HepG2 (cell line): ENCODE results near the gene TMEM170B. TPM values are rescaled to one million over a fixed set of nuclear protein-coding genes. Genes with fewer than 3 reads are reported as not detected.

Source experiments
- ATAC-seq: fragments of 200-7000 bp; cut with Tn5 transposase; 3 replicates; pipeline ENCODE4 v1.9.1; 2020; ENCODE audit warnings: mild to moderate bottlenecking, moderate library complexity
- BruUV-seq: library from RNA; stranded (reverse); fragments of 400-500 nt; replicated peaks from 2 replicates; lab custom pipeline; 2021; lab: Mats Ljungman, UMichigan
- CTCF ChIA-PET: fragments of 300-600 bp; formaldehyde crosslinking; extraction: SDS; loops from one replicate; lab custom pipeline; 2021; ENCODE audit warnings: low total read pairs, inconsistent platforms, low intra/inter-chr PET ratio; lab: Yijun Ruan, JAX
- POLR2A ChIA-PET: fragments of 350-600 bp; sonication (Branson Sonifier 250); formaldehyde crosslinking; loops from one replicate; lab custom pipeline; 2020; ENCODE audit warnings: antibody characterized with exemption, inconsistent platforms; lab: Yijun Ruan, JAX
- DNase-seq: peaks from one replicate; pipeline ENCODE4 v3.0.0-alpha.2; 2015; ENCODE audit warnings: low spot score
- FAIRE-seq: peaks from 3 replicates; lab custom pipeline; 2011; peaks lifted over from hg19 to GRCh38; lab: Jason Lieb, UNC
- H2AFZ ChIP-seq: one replicate; pipeline ENCODE4 v1.6.1; 2011; ENCODE audit warnings: low read length, inconsistent platforms
- H3K27ac ChIP-seq: fragments of 300-600 bp; 3 replicates; pipeline ENCODE4 v1.8.0; 2011; ENCODE audit warnings: mixed run types, mild to moderate bottlenecking, mixed read lengths, low read length, inconsistent platforms; ENCODE audit not compliant: insufficient read depth; ENCODE audit errors: extremely low read length
- H3K27me3 ChIP-seq, 2 experiments: fragments of 200-600 bp in 1 of 2; 2 replicates in 1 of 2; 3 replicates in 1 of 2; pipeline versions ENCODE4 v1.6.0 to v1.8.0; 2011; ENCODE audit warnings: low read length in 2 of 2, mild to moderate bottlenecking in 2 of 2, moderate library complexity in 2 of 2, inconsistent platforms in 1 of 2; ENCODE audit not compliant: insufficient read depth in 2 of 2, control insufficient read depth in 1 of 2
- H3K36me3 ChIP-seq, 2 experiments: fragments of 200-600 bp in 1 of 2; replicated peaks in 1 of 2; 2 replicates in 1 of 2; 3 replicates in 1 of 2; pipeline versions ENCODE4 v1.5.1 to v1.8.0; 2011; ENCODE audit warnings: low read length in 2 of 2, inconsistent platforms in 1 of 2; ENCODE audit not compliant: insufficient read depth in 2 of 2, control insufficient read depth in 1 of 2
- H3K4me1 ChIP-seq: 2 replicates; pipeline ENCODE4 v1.5.1; 2012; ENCODE audit warnings: low read length, inconsistent platforms; ENCODE audit not compliant: insufficient read depth
- H3K4me2 ChIP-seq: 2 replicates; pipeline ENCODE4 v1.6.0; 2011; ENCODE audit warnings: low read depth, low read length, inconsistent platforms
- H3K4me3 ChIP-seq, 3 experiments: fragments of 200-600 bp in 1 of 3; sonication (generic), shearing (Covaris generic) in 1 of 3; replicated peaks in 1 of 3; 2 replicates each; pipeline ENCODE4 v1.5.1; 2011 to 2016; ENCODE audit warnings: low read length in 3 of 3, inconsistent platforms in 2 of 3, low read depth in 2 of 3, mild to moderate bottlenecking in 2 of 3, control low read depth in 1 of 3, mixed read lengths in 1 of 3; ENCODE audit not compliant: insufficient read depth in 1 of 3
- H3K79me2 ChIP-seq: one replicate; pipeline ENCODE4 v1.6.1; 2011; ENCODE audit warnings: low read length, inconsistent platforms; ENCODE audit not compliant: insufficient read depth
- H3K9ac ChIP-seq: 2 replicates; pipeline ENCODE4 v1.6.0; 2011; ENCODE audit warnings: mild to moderate bottlenecking, low read depth, low read length, inconsistent platforms; ENCODE audit not compliant: insufficient read depth
- H3K9me3 ChIP-seq: 2 replicates; pipeline ENCODE4 v1.5.1; 2012; ENCODE audit warnings: mild to moderate bottlenecking, low read length
- H4K20me1 ChIP-seq: 2 replicates; pipeline ENCODE4 v1.6.0; 2011; ENCODE audit warnings: inconsistent platforms, mild to moderate bottlenecking, low read length, moderate library complexity; ENCODE audit not compliant: insufficient read depth
- ADNP ChIP-seq: sonication (generic); formaldehyde crosslinking; IDR thresholded peaks from 2 replicates; pipeline ENCODE4 v1.4.0; 2020; ENCODE audit warnings: missing genetic modification reagents
- ATM ChIP-seq: fragments of 450-650 bp; IDR thresholded peaks from 2 replicates; pipeline ENCODE4 v1.7.1; 2017; ENCODE audit warnings: mild to moderate bottlenecking, borderline replicate concordance
- EP300 ChIP-seq, 3 experiments: sonication (generic) in 1 of 3; formaldehyde crosslinking in 1 of 3; IDR thresholded peaks; 2 replicates each; pipeline versions ENCODE4 v1.5.1 to v1.6.1; 2011 to 2020; ENCODE audit warnings: low read depth in 2 of 3, low read length in 2 of 3, borderline replicate concordance in 1 of 3, improper control_type of control experiment in 1 of 3, mild to moderate bottlenecking in 1 of 3, missing genetic modification reagents in 1 of 3, moderate library complexity in 1 of 3
- KLF9 ChIP-seq: IDR thresholded peaks from 2 replicates; pipeline ENCODE4 v1.6.1; 2016; ENCODE audit warnings: low read depth
- ZNF180 ChIP-seq: sonication (generic); formaldehyde crosslinking; IDR thresholded peaks from 2 replicates; pipeline ENCODE4 v1.4.0; 2020; ENCODE audit warnings: low read depth, missing genetic modification reagents, borderline replicate concordance
- ZNF557 ChIP-seq: sonication (generic); formaldehyde crosslinking; IDR thresholded peaks from 2 replicates; pipeline ENCODE4 v1.4.0; 2020; ENCODE audit warnings: missing genetic modification reagents
- WGBS: methylation state at CpG from one replicate; pipeline ENCODE4 v1.1.6; 2017; ENCODE audit warnings: low lambda C conversion rate; 5-methylcytosine and 5-hydroxymethylcytosine counted together
- in situ Hi-C: cut with HindIII; loops from 2 replicates; pipeline ENCODE4 v1.10.0; 2017; ENCODE audit warnings: low pct_unique_long_range_greater_than_20kb; ENCODE audit not compliant: extremely low pct_ligation_motif_present
- intact Hi-C: fragments of 100-400 bp; cut with micrococcal nuclease; formaldehyde crosslinking; loops from one replicate; pipeline ENCODE4 v1.10.0; 2022; ENCODE audit not compliant: unreplicated experiment
- polyA plus RNA-seq, 8 experiments: library from polyadenylated mRNA; depleted of rRNA in 3 of 8; stranded (reverse) in 7 of 8; unstranded in 1 of 8; fragments of >200 nt; fragmentation: Illumina TruSeq in 4 of 8; extraction: Trizol in 4 of 8; gene quantifications; 2 replicates each; pipeline versions ENCODE4 v1.2.1 to v1.2.3, GENCODE V29; 2011 to 2016; ENCODE audit warnings: low read depth in 4 of 8, missing spikeins in 1 of 8, mixed read lengths in 1 of 8; ENCODE audit not compliant: insufficient read depth in 1 of 8
- total RNA-seq, 5 experiments: library from RNA; depleted of rRNA; stranded (reverse); fragments of >200 nt; fragmentation: Illumina TruSeq; extraction: Trizol; gene quantifications; 2 replicates each; pipeline ENCODE4 v1.2.3, GENCODE V29; 2016; ENCODE audit warnings: low read depth in 1 of 5
- TF ChIP-seq, protein P1 (sequence below): sonication (generic); formaldehyde crosslinking; IDR thresholded peaks from 2 replicates; pipeline ENCODE4 v1.8.0; 2022; ENCODE audit warnings: missing genetic modification reagents, mild to moderate bottlenecking, borderline replicate concordance
- TF ChIP-seq, protein P2 (sequence below): sonication (generic); formaldehyde crosslinking; IDR thresholded peaks from 2 replicates; pipeline ENCODE4 v1.8.1; 2023; ENCODE audit warnings: mild to moderate bottlenecking, missing genetic modification reagents, borderline replicate concordance
- TF ChIP-seq, protein P3 (sequence below): IDR thresholded peaks from 2 replicates; pipeline ENCODE4 v1.6.1; 2016; ENCODE audit warnings: low read depth, control low read depth
- TF ChIP-seq, protein P4 (sequence below): sonication (generic); formaldehyde crosslinking; IDR thresholded peaks from 2 replicates; pipeline ENCODE4 v1.4.0; 2020; ENCODE audit warnings: missing genetic modification reagents

Gene TMEM170B
- total and polyA plus RNA-seq, 2 of the 13 experiments (the other 11 are each of a cell fraction or from before 2014, with no cell fraction given), result 3.3 to 9.4 TPM

DNA sequence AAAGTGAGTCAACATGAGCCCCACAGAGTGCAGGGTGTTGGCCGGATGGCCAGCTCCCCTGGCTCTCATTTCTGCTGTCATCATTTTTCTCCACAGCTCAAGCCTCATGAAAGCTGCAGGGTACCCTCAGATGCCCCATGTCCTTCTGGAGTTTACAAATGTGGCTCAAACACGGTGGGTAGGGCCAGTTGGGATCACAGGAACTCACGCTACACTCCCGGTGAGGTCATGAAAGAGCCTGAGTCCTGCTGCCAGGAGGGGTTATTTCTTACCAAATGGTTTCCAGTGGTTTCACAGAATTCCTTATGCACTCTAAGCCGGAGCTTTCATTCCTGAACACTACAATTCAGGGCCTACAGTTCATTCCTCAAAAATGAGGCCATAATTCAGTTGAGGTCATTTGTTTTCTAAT is 78.7 kb downstream of the TMEM170B start:
- Histone ChIP-seq H3K27me3 (peaks cover 0 to 4% of the 10 kb centered on the region in 2 experiments; a peak in 2 of 5 replicates), H3K36me3 (no peaks in the 10 kb centered on the region), H4K20me1 (no peaks in the 10 kb centered on the region), H3K4me3 (no peak overlapping the region), H3K79me2 (no peaks in the 10 kb centered on the region), H3K9me3 (no peaks in the 10 kb centered on the region), H3K4me2 (no peak overlapping the region), H2AFZ (no peak overlapping the region), H3K9ac (no peak overlapping the region), H3K27ac (no peak overlapping the region), H3K4me1 (no peaks in the 10 kb centered on the region)
- CTCF ChIA-PET, result no interaction called here
- no TSS peak for BruUV-seq
- DNase-seq, result no peak
- no peak for FAIRE-seq
- ATAC-seq, result no peak
- in situ Hi-C loops (no loop called here), intact Hi-C loops (no loop called here)
- 18% methylated on average over 5 of the region's 5 CpGs for WGBS
- TF ChIP-seq, protein P1, sequence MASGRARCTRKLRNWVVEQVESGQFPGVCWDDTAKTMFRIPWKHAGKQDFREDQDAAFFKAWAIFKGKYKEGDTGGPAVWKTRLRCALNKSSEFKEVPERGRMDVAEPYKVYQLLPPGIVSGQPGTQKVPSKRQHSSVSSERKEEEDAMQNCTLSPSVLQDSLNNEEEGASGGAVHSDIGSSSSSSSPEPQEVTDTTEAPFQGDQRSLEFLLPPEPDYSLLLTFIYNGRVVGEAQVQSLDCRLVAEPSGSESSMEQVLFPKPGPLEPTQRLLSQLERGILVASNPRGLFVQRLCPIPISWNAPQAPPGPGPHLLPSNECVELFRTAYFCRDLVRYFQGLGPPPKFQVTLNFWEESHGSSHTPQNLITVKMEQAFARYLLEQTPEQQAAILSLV, result no peak
- TF ChIP-seq, protein P2, sequence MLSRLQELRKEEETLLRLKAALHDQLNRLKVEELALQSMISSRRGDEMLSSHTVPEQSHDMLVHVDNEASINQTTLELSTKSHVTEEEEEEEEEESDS (CRISPR knock-in tag), result no peak
- no peak for TF ChIP-seq ZNF180 (CRISPR knock-in tag)
- TF ChIP-seq, protein P3, sequence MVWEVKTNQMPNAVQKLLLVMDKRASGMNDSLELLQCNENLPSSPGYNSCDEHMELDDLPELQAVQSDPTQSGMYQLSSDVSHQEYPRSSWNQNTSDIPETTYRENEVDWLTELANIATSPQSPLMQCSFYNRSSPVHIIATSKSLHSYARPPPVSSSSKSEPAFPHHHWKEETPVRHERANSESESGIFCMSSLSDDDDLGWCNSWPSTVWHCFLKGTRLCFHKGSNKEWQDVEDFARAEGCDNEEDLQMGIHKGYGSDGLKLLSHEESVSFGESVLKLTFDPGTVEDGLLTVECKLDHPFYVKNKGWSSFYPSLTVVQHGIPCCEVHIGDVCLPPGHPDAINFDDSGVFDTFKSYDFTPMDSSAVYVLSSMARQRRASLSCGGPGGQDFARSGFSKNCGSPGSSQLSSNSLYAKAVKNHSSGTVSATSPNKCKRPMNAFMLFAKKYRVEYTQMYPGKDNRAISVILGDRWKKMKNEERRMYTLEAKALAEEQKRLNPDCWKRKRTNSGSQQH, result no peak
- TF ChIP-seq ADNP, result no peak
- no peak for TF ChIP-seq EP300 (IDR thresholded peaks at IDR 0.05; ENCODE audit: low read depth in 2 of 2, low read length in 2 of 2)
- no peak for TF ChIP-seq EP300 (CRISPR knock-in tag; IDR thresholded peaks at IDR 0.05; ENCODE audit: borderline replicate concordance)
- no peak for TF ChIP-seq ATM
- TF ChIP-seq KLF9, result no peak
- TF ChIP-seq, protein P4, sequence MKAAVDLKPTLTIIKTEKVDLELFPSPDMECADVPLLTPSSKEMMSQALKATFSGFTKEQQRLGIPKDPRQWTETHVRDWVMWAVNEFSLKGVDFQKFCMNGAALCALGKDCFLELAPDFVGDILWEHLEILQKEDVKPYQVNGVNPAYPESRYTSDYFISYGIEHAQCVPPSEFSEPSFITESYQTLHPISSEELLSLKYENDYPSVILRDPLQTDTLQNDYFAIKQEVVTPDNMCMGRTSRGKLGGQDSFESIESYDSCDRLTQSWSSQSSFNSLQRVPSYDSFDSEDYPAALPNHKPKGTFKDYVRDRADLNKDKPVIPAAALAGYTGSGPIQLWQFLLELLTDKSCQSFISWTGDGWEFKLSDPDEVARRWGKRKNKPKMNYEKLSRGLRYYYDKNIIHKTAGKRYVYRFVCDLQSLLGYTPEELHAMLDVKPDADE (CRISPR knock-in tag), result no peak
- TF ChIP-seq ZNF557 (CRISPR knock-in tag), result no peak
- POLR2A ChIA-PET, result no interaction called here
